ENCODE measurements around the gene MTIF3.

Gene MTIF3

DNA sequence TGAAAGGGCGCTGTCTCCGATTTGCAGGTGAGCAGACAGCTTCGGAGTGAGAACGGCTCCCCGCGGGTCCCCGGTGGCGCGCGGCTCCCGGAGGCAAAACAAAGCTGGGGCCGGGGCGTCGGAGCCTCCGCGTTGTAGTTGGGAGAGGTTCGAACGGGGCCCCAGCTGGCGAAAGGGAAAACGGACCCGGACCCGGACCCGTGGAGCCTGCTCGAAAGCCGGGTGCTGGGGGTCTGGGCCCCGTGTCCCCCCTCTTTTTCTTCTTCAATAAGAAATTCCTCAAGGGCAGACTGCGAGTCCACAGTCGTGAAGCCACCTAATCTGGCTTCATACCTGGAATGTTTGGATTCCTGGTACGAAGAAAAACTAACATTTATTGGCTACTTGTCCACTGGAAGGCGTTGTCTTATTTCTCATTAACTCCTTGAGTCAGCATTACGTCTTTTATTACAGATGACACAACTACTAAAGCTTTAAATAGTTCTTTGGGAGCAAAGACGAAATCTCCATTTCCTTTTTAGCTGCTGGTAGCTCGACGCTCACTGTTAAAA is 632 bp upstream of the MTIF3 start:
- TF ChIP-seq, protein P1, sequence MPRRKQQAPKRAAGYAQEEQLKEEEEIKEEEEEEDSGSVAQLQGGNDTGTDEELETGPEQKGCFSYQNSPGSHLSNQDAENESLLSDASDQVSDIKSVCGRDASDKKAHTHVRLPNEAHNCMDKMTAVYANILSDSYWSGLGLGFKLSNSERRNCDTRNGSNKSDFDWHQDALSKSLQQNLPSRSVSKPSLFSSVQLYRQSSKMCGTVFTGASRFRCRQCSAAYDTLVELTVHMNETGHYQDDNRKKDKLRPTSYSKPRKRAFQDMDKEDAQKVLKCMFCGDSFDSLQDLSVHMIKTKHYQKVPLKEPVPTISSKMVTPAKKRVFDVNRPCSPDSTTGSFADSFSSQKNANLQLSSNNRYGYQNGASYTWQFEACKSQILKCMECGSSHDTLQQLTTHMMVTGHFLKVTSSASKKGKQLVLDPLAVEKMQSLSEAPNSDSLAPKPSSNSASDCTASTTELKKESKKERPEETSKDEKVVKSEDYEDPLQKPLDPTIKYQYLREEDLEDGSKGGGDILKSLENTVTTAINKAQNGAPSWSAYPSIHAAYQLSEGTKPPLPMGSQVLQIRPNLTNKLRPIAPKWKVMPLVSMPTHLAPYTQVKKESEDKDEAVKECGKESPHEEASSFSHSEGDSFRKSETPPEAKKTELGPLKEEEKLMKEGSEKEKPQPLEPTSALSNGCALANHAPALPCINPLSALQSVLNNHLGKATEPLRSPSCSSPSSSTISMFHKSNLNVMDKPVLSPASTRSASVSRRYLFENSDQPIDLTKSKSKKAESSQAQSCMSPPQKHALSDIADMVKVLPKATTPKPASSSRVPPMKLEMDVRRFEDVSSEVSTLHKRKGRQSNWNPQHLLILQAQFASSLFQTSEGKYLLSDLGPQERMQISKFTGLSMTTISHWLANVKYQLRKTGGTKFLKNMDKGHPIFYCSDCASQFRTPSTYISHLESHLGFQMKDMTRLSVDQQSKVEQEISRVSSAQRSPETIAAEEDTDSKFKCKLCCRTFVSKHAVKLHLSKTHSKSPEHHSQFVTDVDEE (CRISPR knock-in tag; IDR thresholded peaks at IDR 0.05), result no peak
- TF ChIP-seq ZNF8 (CRISPR knock-in tag; IDR thresholded peaks at IDR 0.05), result no peak
- TF ChIP-seq ESRRG (CRISPR knock-in tag; IDR thresholded peaks at IDR 0.05), result no peak
- TF ChIP-seq GLIS3 (CRISPR knock-in tag; IDR thresholded peaks at IDR 0.05), result no peak
- peak; percentile 40 for ATAC-seq

DNA sequence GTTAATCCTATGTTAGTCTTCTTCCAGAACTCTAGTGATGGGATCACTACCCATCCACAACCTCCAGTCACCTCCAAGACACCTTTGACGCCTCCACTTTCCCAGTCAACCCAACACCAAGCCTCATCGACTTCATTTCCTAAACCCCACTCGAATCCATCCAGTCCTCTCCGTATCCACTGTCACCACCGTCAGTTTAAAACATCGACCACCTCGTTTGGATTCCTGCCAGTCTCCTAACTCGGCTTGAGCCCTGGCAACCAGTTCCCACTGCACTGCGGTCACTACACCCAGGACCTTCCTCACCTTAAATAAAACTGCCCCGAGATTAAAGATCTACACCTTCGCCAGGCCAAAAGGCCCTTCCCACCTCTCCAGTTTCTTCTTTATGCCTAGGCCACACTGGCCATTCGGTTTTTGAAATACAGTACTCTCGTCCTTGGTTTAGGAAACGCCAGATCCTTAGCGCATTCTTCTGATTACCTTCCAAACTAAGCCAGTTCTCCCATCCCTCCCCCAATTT is 1.2 kb downstream of the MTIF3 start:
- peak; percentile 2; the same call in 1 of the 3 replicates for ATAC-seq
- TF ChIP-seq ARNTL (CRISPR knock-in tag; IDR thresholded peaks at IDR 0.05; ENCODE audit: borderline replicate concordance, low read depth) (no peak), ZFP3 (CRISPR knock-in tag; IDR thresholded peaks at IDR 0.05) (no peak)

- ATAC-seq, result no peak
- TF ChIP-seq ARNTL (CRISPR knock-in tag; IDR thresholded peaks at IDR 0.05; ENCODE audit: borderline replicate concordance, low read depth), result no peak
- no peak for TF ChIP-seq ZFP3 (CRISPR knock-in tag; IDR thresholded peaks at IDR 0.05)
- no peak for TF ChIP-seq PPARA (CRISPR knock-in tag; IDR thresholded peaks at IDR 0.05; ENCODE audit: borderline replicate concordance)
- TF ChIP-seq, protein P2, sequence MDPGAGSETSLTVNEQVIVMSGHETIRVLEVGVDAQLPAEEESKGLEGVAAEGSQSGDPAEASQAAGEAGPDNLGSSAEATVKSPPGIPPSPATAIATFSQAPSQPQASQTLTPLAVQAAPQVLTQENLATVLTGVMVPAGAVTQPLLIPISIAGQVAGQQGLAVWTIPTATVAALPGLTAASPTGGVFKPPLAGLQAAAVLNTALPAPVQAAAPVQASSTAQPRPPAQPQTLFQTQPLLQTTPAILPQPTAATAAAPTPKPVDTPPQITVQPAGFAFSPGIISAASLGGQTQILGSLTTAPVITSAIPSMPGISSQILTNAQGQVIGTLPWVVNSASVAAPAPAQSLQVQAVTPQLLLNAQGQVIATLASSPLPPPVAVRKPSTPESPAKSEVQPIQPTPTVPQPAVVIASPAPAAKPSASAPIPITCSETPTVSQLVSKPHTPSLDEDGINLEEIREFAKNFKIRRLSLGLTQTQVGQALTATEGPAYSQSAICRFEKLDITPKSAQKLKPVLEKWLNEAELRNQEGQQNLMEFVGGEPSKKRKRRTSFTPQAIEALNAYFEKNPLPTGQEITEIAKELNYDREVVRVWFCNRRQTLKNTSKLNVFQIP (CRISPR knock-in tag; IDR thresholded peaks at IDR 0.05; ENCODE audit: borderline replicate concordance, low read depth), result no peak
- no peak for TF ChIP-seq ISL1 (CRISPR knock-in tag; IDR thresholded peaks at IDR 0.05)
- TF ChIP-seq TCF4 (CRISPR knock-in tag; IDR thresholded peaks at IDR 0.05; ENCODE audit: borderline replicate concordance), result no peak
- TF ChIP-seq CREB5 (CRISPR knock-in tag; IDR thresholded peaks at IDR 0.05; ENCODE audit: low read depth), result no peak
- TF ChIP-seq CSDC2 (CRISPR knock-in tag; IDR thresholded peaks at IDR 0.05), result no peak
- TF ChIP-seq TOX (CRISPR knock-in tag; IDR thresholded peaks at IDR 0.05; ENCODE audit: borderline replicate concordance), result no peak
These were observed 2.1 kb downstream of the MTIF3 start for GRCh38 chr13:27448308-27448707.

DNA sequence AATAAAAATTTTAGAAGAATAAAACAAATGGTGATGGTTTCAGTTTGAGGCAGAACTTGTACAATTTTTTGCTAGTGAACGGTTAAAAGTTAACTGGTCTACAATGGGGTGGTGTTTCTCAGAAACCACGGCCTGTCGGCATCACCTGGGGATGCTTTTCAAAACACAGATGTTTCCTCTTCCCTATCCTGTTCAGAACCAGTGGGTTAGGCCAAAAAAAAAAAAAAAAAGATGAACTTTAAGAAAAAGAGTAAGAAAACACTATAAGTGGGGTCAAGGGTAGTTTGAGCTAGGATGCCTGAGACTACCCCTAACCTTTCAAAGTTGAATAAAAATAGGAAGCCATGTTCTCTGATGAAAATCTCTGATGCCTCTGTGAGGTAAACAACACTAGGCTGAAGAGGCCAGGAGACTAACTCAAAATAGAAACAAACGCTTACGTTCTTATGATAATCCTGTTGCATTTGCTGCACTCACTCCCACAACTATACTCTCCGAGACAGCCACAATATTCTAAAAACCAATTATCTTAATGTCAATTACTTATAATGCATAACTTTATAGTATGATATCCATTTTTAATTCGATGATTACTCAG is 3.3 kb downstream of the MTIF3 start:
- no peak for ATAC-seq
- TF ChIP-seq ISL1 (CRISPR knock-in tag; IDR thresholded peaks at IDR 0.05) (no peak), PPARA (CRISPR knock-in tag; IDR thresholded peaks at IDR 0.05; ENCODE audit: borderline replicate concordance) (no peak), ZNF70 (CRISPR knock-in tag; IDR thresholded peaks at IDR 0.05) (no peak), CREB5 (CRISPR knock-in tag; IDR thresholded peaks at IDR 0.05; ENCODE audit: low read depth) (no peak), ZNF565 (CRISPR knock-in tag; conservative IDR thresholded peaks at IDR 0.05; ENCODE audit: low read depth) (no peak), RARB (CRISPR knock-in tag; IDR thresholded peaks at IDR 0.05) (no peak), CSDC2 (CRISPR knock-in tag; IDR thresholded peaks at IDR 0.05) (no peak), ARNTL (CRISPR knock-in tag; IDR thresholded peaks at IDR 0.05; ENCODE audit: borderline replicate concordance, low read depth) (no peak), TCF4 (CRISPR knock-in tag; IDR thresholded peaks at IDR 0.05; ENCODE audit: borderline replicate concordance) (no peak), ZC3H10 (CRISPR knock-in tag; IDR thresholded peaks at IDR 0.05) (no peak), ZNF8 (CRISPR knock-in tag; IDR thresholded peaks at IDR 0.05) (no peak), OSR1 (CRISPR knock-in tag; IDR thresholded peaks at IDR 0.05) (no peak), TOX (CRISPR knock-in tag; IDR thresholded peaks at IDR 0.05; ENCODE audit: borderline replicate concordance) (no peak), ZFP30 (CRISPR knock-in tag; IDR thresholded peaks at IDR 0.05) (no peak)
- TF ChIP-seq, protein P1 (CRISPR knock-in tag; IDR thresholded peaks at IDR 0.05), result no peak
- TF ChIP-seq, protein P2 (CRISPR knock-in tag; IDR thresholded peaks at IDR 0.05; ENCODE audit: borderline replicate concordance, low read depth), result no peak
